Measurements from ENCODE around the gene PITPNM3.
"Not testable (repeated sequence)": the region's sequence is repeated elsewhere in the genome, so short reads cannot be mapped to it uniquely, and the experiment has no call there.

PITPNM3 gene

GRCh38 chr17:6501359-6501758 is 55.0 kb downstream of the PITPNM3 start:
- no peak for DNase-seq (ENCODE audit: low read depth)

- DNase-seq (ENCODE audit: low read depth), result no peak
Measured at GRCh38 chr17:6498901-6499540, 57.3 kb downstream of the PITPNM3 start.

GRCh38 chr17:6498356-6498755 is 58.0 kb downstream of the PITPNM3 start:
- no peak for DNase-seq (ENCODE audit: low read depth)

- DNase-seq (ENCODE audit: low read depth), result no peak
Measured at GRCh38 chr17:6497496-6498221, 58.7 kb downstream of the PITPNM3 start.

- DNase-seq (ENCODE audit: low read depth), result no peak
Measured at GRCh38 chr17:6496640-6497441, 59.5 kb downstream of the PITPNM3 start.

GRCh38 chr17:6496116-6496481 is 60.3 kb downstream of the PITPNM3 start:
- DNase-seq (ENCODE audit: low read depth), result no peak

- no peak for DNase-seq (ENCODE audit: low read depth)
Measured at GRCh38 chr17:6495450-6496115, 60.8 kb downstream of the PITPNM3 start.

GRCh38 chr17:6494239-6494941 is 62.0 kb downstream of the PITPNM3 start:
- no peak for DNase-seq (ENCODE audit: low read depth)

- no peak for DNase-seq (ENCODE audit: low read depth)
Measured at GRCh38 chr17:6492892-6493674, 63.3 kb downstream of the PITPNM3 start.

- no peak for DNase-seq (ENCODE audit: low read depth)
Measured at GRCh38 chr17:6491071-6491700, 65.2 kb downstream of the PITPNM3 start.

- no peak for DNase-seq (ENCODE audit: low read depth)
Measured at GRCh38 chr17:6489016-6489550, 67.3 kb downstream of the PITPNM3 start.

- DNase-seq (ENCODE audit: low read depth), result peak; percentile 23
Measured at GRCh38 chr17:6488008-6488539, 68.3 kb downstream of the PITPNM3 start.

- DNase-seq (ENCODE audit: low read depth), result no peak
Measured at GRCh38 chr17:6487251-6488007, 68.9 kb downstream of the PITPNM3 start.

- DNase-seq (ENCODE audit: low read depth), result no peak
Measured at GRCh38 chr17:6485646-6486412, 70.5 kb downstream of the PITPNM3 start.

GRCh38 chr17:6483507-6483906 is 72.8 kb downstream of the PITPNM3 start:
- no peak for DNase-seq (ENCODE audit: low read depth)

GRCh38 chr17:6482796-6483195 is 73.6 kb downstream of the PITPNM3 start:
- DNase-seq (ENCODE audit: low read depth), result not testable (repeated sequence)

- no peak for DNase-seq (ENCODE audit: low read depth)
Measured at GRCh38 chr17:6482105-6482455, 74.3 kb downstream of the PITPNM3 start.

- no peak for DNase-seq (ENCODE audit: low read depth)
Measured at GRCh38 chr17:6480303-6480675, 76.1 kb downstream of the PITPNM3 start.
